Panc1 (cell line): Measurements from ENCODE around the gene CCDC80. TPM values are rescaled to one million over a fixed set of nuclear protein-coding genes. Genes with fewer than 3 reads are reported as not detected.

Experiments
- ATAC-seq: fragments of 200-7000 bp; cut with Tn5 transposase; 2 replicates; pipeline ENCODE4 v1.9.1; 2020; ENCODE audit warnings: mild to moderate bottlenecking, moderate library complexity
- BruUV-seq: library from RNA; stranded (reverse); fragments of 400-500 nt; replicated peaks from 2 replicates; lab custom pipeline; 2021; lab: Mats Ljungman, UMichigan
- CTCF ChIA-PET: fragments of 300-600 bp; sonication (Branson Sonifier 250); formaldehyde crosslinking; loops from one replicate; lab custom pipeline; 2022; ENCODE audit warnings: antibody characterized with exemption; lab: Charles Lee
- POLR2A ChIA-PET: fragments of 300-600 bp; sonication (Branson Sonifier 250); formaldehyde crosslinking; loops from one replicate; lab custom pipeline; 2022; ENCODE audit warnings: antibody characterized with exemption; lab: Charles Lee
- DNase-seq: peaks from one replicate; pipeline ENCODE4 v3.0.0-alpha.2; 2010; ENCODE audit warnings: low read depth, low spot score
- H3K27ac ChIP-seq: 2 replicates; pipeline ENCODE4 v1.5.1; 2011; ENCODE audit warnings: mild to moderate bottlenecking, low read length, inconsistent platforms
- H3K27me3 ChIP-seq: fragments of 200-500 bp; sonication (Bioruptor generic); 2 replicates; pipeline ENCODE4 v1.6.0; 2014; ENCODE audit warnings: low read length, inconsistent platforms; ENCODE audit not compliant: control insufficient read depth, insufficient read depth
- H3K36me3 ChIP-seq: fragments of 200-500 bp; sonication (Bioruptor generic); 2 replicates; pipeline ENCODE4 v1.5.1; 2014; ENCODE audit warnings: inconsistent platforms, mild to moderate bottlenecking, low read length, moderate library complexity; ENCODE audit not compliant: control insufficient read depth, insufficient read depth
- H3K4me1 ChIP-seq: 2 replicates; pipeline ENCODE4 v1.5.1; 2011; ENCODE audit warnings: inconsistent platforms, mild to moderate bottlenecking, low read length, moderate library complexity; ENCODE audit not compliant: control insufficient read depth, insufficient read depth
- H3K4me3 ChIP-seq, 2 experiments: 2 replicates each; pipeline ENCODE4 v1.5.1; 2011 to 2012; ENCODE audit warnings: low read depth in 2 of 2, low read length in 2 of 2, mild to moderate bottlenecking in 2 of 2, inconsistent platforms in 1 of 2, moderate library complexity in 1 of 2
- H3K9me3 ChIP-seq: fragments of 200-500 bp; sonication (Bioruptor generic); 2 replicates; pipeline ENCODE4 v1.5.1; 2014; ENCODE audit warnings: low read depth, mild to moderate bottlenecking, inconsistent platforms, low read length, moderate library complexity; ENCODE audit not compliant: control insufficient read depth, insufficient read depth
- POLR2AphosphoS5 ChIP-seq: IDR thresholded peaks from 2 replicates; pipeline ENCODE4 v1.6.1; 2012; ENCODE audit warnings: mild to moderate bottlenecking, low read depth, low read length, moderate library complexity
- SIN3A ChIP-seq: IDR thresholded peaks from 2 replicates; pipeline ENCODE4 v1.6.1; 2012; ENCODE audit warnings: low read depth, mild to moderate bottlenecking, low read length, moderate library complexity, borderline replicate concordance; ENCODE audit not compliant: insufficient read depth
- TCF7L2 ChIP-seq: IDR thresholded peaks from 2 replicates; pipeline ENCODE4 v1.6.1; 2011; ENCODE audit warnings: mild to moderate bottlenecking, low read depth, low read length, inconsistent platforms
- in situ Hi-C: cut with HindIII; loops from 2 replicates; pipeline ENCODE4 v1.10.0; 2016; ENCODE audit warnings: low sequenced_read_pairs, low pct_unique_long_range_greater_than_20kb
- intact Hi-C: fragments of 100-400 bp; cut with micrococcal nuclease; formaldehyde crosslinking; loops from one replicate; pipeline ENCODE4 v1.10.0; 2022; ENCODE audit not compliant: unreplicated experiment
- total RNA-seq: library from RNA; stranded (reverse); gene quantifications from one replicate; pipeline ENCODE4 v1.2.1, GENCODE V29; 2021; ENCODE audit not compliant: unreplicated experiment
- TF ChIP-seq, protein P1 (sequence below), 2 experiments: IDR thresholded peaks; 2 replicates each; pipeline ENCODE4 v1.6.1; 2011 to 2012; ENCODE audit warnings: low read depth in 2 of 2, control low read depth in 1 of 2, low read length in 1 of 2, mild to moderate bottlenecking in 1 of 2, moderate library complexity in 1 of 2; ENCODE audit not compliant: insufficient read depth in 1 of 2
- TF ChIP-seq, protein P2 (sequence below): fragments of 450-650 bp; IDR thresholded peaks from 2 replicates; pipeline ENCODE4 v1.5.1; 2017; ENCODE audit warnings: mild to moderate bottlenecking

The CCDC80 gene
- total RNA-seq, 1 experiment from 2014 or later = 0.64 TPM

DNA sequence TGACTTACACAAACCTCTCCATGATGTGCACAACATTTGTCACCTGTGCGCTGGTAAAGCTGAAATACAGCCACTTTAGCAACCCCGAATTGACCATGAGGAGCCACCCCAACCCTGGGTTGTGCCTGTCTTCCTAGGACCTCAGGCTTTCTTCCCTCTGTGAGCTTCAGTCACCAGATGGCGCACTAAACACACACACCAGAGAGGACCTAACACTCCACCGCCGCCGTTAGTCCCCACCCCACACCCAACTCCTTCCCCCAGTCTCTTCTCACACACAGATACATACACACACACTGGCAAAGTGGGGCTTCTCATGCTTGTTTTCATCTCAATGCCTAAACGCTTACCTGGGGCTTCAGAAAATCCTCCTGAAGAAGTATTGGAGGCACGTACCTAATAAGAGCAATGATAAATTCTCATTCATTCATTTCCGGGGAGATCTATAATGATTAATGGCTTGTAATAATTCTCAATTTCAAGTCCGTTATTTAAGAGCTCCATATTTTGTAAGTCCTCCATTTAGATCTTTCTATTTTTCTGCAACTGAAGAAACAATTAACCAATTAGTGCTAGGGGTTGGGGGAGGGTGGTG, 2.1 kb upstream of the CCDC80 start:
- H3K27me3 ChIP-seq = peaks cover 17% of the 10 kb centered on the region
- in situ Hi-C loops (loop anchor here (25.0 kb wide), 1 partner anchor 344 kb away; the partner anchor contains the start of genes CD200R1 and GTPBP8), intact Hi-C loops (loop anchor here (1.0 to 2.0 kb wide), 2 partner anchors 172 to 336 kb away; no protein-coding TSS in a partner anchor)
- TF ChIP-seq, protein P1, sequence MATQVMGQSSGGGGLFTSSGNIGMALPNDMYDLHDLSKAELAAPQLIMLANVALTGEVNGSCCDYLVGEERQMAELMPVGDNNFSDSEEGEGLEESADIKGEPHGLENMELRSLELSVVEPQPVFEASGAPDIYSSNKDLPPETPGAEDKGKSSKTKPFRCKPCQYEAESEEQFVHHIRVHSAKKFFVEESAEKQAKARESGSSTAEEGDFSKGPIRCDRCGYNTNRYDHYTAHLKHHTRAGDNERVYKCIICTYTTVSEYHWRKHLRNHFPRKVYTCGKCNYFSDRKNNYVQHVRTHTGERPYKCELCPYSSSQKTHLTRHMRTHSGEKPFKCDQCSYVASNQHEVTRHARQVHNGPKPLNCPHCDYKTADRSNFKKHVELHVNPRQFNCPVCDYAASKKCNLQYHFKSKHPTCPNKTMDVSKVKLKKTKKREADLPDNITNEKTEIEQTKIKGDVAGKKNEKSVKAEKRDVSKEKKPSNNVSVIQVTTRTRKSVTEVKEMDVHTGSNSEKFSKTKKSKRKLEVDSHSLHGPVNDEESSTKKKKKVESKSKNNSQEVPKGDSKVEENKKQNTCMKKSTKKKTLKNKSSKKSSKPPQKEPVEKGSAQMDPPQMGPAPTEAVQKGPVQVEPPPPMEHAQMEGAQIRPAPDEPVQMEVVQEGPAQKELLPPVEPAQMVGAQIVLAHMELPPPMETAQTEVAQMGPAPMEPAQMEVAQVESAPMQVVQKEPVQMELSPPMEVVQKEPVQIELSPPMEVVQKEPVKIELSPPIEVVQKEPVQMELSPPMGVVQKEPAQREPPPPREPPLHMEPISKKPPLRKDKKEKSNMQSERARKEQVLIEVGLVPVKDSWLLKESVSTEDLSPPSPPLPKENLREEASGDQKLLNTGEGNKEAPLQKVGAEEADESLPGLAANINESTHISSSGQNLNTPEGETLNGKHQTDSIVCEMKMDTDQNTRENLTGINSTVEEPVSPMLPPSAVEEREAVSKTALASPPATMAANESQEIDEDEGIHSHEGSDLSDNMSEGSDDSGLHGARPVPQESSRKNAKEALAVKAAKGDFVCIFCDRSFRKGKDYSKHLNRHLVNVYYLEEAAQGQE (IDR thresholded peaks at IDR 0.05; ENCODE audit: insufficient read depth in 1 of 2, low read depth in 2 of 2, low read length in 1 of 2) = no peak
- no peak for TF ChIP-seq SIN3A
- TF ChIP-seq, protein P2, sequence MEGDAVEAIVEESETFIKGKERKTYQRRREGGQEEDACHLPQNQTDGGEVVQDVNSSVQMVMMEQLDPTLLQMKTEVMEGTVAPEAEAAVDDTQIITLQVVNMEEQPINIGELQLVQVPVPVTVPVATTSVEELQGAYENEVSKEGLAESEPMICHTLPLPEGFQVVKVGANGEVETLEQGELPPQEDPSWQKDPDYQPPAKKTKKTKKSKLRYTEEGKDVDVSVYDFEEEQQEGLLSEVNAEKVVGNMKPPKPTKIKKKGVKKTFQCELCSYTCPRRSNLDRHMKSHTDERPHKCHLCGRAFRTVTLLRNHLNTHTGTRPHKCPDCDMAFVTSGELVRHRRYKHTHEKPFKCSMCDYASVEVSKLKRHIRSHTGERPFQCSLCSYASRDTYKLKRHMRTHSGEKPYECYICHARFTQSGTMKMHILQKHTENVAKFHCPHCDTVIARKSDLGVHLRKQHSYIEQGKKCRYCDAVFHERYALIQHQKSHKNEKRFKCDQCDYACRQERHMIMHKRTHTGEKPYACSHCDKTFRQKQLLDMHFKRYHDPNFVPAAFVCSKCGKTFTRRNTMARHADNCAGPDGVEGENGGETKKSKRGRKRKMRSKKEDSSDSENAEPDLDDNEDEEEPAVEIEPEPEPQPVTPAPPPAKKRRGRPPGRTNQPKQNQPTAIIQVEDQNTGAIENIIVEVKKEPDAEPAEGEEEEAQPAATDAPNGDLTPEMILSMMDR = peak; percentile 94
- ATAC-seq (peak; percentile 97), DNase-seq (no peak)
- CTCF ChIA-PET = interaction anchor here (0.5 to 1.1 kb wide), 3 partner anchors 336 to 394 kb away, joined by 3 to 8 read pairs (median 8); no protein-coding TSS in a partner anchor
- peaks cover 10% of the 10 kb centered on the region; the same call in 1 of the 2 replicates for H3K4me1 ChIP-seq
- H3K36me3 ChIP-seq = no peaks in the 10 kb centered on the region
- H3K27ac ChIP-seq = no peak overlapping the region
- H3K9me3 ChIP-seq = no peaks in the 10 kb centered on the region
- no TSS peak for BruUV-seq
- POLR2A ChIA-PET = no interaction called here
- peak overlapping the region in 1 of 2 experiments; percentile 23; a peak in 2 of 4 replicates for H3K4me3 ChIP-seq

DNA sequence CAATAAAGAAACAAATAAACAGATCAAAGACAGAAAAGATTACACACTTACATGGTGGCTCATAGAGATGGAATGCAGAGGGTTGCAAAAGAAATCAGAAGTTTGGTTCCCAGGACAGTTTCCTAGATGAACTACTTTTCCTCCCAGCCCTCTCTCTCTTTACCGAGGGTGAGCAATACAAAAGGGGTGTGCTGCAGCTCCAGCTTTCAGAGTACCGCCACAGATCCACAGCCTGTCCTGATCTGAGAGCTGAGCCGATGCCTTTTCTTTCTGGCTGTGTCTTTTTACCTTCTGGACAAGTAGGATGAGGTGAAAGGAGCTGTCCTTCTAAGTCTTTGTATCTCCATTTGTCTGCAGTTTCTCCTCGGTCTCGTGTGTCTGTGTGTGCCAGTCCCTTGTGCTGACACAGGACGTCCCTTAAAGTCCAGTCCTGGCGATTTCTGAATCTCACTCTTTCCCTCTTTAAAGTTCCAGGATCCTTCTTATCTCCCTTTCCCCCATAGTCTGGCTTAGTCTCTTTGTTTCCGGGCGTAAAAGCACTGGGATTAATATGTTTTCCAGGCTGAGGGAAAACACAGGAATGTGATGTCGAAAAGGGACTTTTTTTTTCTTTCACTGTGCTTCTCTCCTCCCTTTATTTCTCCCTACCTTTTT, 540 bp downstream of the CCDC80 start:
- in situ Hi-C loops = loop anchor here (25.0 kb wide), 1 partner anchor 347 kb away; the partner anchor contains the start of genes CD200R1 and GTPBP8
- BruUV-seq = no TSS peak

More for the DNA sequence above, 540 bp downstream of the CCDC80 start:
- Histone ChIP-seq H3K4me1 (peaks cover 10% of the 10 kb centered on the region; the same call in 1 of the 2 replicates), H3K4me3 (peak overlapping the region; percentile 32 to 45; a peak in 3 of 4 replicates), H3K27me3 (peaks cover 17% of the 10 kb centered on the region), H3K36me3 (no peaks in the 10 kb centered on the region), H3K9me3 (no peaks in the 10 kb centered on the region), H3K27ac (no peak overlapping the region)
- TF ChIP-seq, protein P2 = no peak
- TF ChIP-seq POLR2AphosphoS5 = no peak
- TF ChIP-seq SIN3A = no peak
- no peak for TF ChIP-seq TCF7L2
- TF ChIP-seq, protein P1 (IDR thresholded peaks at IDR 0.05; ENCODE audit: insufficient read depth in 1 of 2, low read depth in 2 of 2, low read length in 1 of 2) = no peak
- DNase-seq (no peak), ATAC-seq (no peak)
- intact Hi-C loops = no loop called here
- POLR2A ChIA-PET = no interaction called here
- CTCF ChIA-PET = no interaction called here
